Left renal pelvis (tissue), 4 donors: ENCODE data around the gene CINP. TPM values are rescaled to one million over a fixed set of nuclear protein-coding genes. Genes with fewer than 3 reads are reported as not detected.
"Not testable (repeated sequence)": the region's sequence is repeated elsewhere in the genome, so short reads cannot be mapped to it uniquely, and the experiment has no call there.

Experiments used
- DNase-seq, 4 donors: peaks; one replicate each; pipeline ENCODE4 v3.0.0-alpha.2; 2013; ENCODE audit warnings: low read depth in 4 of 4, low spot score in 3 of 4
- polyA plus RNA-seq, 4 donors: library from polyadenylated mRNA; unstranded; fragments of 120-200 nt; gene quantifications; one replicate each; pipeline ENCODE4 v1.2.1, GENCODE V29; 2013; ENCODE audit not compliant: insufficient read length in 4 of 4

CINP gene
- polyA plus RNA-seq, 4 donors: 32.6 to 47.5 (median 33.9) TPM

DNA sequence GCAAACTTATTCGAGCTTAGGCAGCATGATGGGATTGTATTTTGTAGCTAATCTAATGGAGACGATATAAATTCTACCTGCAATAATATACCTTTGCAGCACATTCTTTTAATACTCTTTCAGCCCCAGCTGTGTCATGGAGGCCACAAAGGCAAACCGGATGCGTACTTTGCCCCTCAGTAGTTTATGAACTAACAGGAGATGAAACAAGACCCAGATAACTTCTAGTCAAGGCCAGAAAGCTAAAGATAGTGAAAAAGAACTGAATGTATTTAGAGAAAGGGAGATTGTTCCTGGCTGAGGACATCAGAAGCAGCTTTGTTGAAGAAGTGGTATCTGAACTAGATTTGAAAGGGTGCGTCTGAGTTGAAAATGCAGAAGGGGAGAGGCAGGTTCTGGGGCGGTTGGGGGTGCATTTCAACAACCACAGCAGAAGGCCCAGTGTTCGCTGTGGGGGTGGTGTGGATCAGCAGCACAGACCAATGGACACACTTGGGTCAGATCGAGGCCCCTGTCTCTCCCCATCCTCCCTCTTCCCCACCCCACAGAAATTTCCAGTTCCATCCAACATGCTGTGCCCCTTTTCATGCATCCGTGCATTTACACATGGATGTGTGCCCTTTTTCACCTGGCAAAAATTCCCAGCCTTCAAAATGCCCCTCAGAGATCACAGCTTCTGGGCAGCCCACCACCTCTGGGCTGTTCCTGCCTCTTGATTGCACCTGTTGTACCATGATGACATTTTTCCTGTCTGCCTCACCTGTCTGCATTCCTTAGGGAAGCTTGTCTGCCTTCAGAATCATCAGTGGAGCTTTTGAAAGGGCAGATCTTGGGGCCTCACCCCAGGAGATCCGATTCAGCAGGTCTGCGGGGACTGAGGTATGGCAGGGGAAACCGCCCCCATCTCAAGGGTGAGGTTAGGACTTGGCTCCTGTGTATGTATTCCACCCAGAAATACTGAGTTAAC, 41.0 kb downstream of the CINP start:
- no peak for DNase-seq

DNA sequence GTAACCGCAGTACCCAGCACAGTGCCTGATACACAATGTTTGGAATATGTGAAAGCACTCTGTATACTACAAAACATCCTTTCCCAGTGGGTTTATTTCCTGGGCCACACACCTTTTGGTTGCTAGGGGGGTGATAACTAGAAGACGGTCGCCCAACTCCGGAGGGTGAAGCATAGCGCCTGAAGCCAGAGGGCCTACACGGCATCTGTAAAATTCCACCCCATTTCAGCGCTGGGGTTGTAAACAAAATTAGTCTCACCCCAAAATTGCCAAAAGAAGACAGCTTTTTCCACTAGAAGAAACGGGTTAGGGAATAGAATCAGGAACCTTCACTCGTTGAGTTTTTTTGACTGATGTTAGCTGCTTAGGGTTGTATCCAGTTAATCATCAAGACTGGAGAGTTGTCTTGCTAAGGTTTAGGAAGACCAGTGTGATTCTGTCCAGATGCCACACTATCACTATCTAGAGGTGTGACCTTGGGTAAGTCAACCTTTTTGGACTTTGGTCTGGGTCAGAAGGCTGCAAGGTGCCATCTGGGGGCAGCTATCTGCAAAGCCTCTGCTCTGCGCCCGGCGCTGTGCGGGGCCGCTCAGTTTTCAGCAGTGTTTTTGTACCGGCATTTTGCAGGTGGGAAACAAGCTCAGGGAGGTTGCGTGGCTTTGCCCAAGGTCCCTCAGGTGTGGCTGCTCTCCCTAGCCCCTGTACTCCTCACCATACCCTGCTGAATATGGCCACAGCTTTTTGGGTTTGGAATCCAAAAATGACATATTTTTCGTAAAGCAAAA, 41.8 kb downstream of the CINP start:
- DNase-seq: no peak

DNA sequence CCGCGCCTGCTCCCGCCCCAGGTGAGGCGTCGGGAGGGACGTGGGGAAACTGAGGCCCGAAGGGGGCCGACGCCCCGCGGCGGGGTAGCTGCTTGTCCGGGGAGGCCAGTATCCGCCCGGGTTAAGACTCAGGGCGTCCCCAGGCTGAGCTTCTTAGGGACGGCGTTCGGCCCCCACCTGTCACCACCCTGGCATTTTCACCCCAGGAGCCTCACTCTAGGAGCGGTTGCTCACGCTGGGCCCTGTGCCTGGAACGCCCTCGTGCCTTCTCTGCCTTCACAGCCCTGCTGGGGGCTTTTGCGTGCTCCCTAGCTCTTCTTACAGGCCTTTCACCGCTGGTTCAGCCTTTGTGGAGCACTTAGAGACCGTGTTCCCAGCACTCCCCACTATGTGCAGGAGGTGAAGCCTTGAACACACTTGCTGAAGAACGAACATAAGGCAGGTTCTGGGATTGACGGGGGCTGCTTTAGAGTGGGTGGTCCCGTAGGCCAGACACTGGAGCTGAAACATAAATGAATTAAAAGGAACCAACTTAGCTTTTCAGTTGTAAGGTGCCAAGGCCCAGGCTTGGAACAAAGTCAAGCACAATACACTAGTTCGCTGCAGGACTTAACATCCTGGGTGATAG, 42.5 kb downstream of the CINP start:
- DNase-seq: no peak

DNA sequence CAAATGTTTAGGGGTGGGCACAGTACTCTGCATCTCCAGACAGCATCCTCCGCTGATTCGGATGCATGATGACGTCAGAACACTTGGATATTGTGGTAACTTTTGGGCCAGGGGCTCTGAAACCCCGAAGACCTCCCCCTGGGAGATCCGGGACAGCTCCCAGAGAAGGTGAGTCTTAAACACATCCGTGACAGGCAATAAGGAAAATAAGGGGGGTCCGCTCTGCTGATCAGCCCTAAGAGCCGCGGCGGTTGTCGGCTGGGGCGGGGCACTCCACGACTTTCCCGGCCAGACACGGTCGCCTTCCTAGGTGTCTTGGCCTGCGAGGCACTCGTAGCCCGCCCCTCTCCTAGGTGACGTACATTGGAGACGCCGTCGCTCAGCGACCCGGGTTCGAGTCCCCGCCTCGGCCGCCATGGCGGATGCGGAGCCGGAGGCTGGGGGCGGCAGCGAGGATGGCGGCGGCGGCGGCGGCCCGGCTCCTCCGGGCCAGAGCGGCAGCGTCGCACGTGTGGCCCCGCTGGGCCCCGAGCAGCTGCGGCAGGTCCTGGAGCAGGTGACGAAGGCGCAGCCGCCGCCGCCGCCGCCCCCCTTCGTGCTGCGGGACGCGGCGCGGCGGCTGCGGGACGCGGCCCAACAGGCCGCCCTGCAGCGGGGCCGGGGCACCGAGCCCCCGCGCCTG, 43.2 kb downstream of the CINP start, which contains the start of gene ZNF839:
ZNF839 (plus strand) TSS at position 396 of the 682 bp plus-strand sequence; CDS start at position 416, 20 bp downstream.
- DNase-seq: peak; percentile 71 to 84 (median 82)

DNA sequence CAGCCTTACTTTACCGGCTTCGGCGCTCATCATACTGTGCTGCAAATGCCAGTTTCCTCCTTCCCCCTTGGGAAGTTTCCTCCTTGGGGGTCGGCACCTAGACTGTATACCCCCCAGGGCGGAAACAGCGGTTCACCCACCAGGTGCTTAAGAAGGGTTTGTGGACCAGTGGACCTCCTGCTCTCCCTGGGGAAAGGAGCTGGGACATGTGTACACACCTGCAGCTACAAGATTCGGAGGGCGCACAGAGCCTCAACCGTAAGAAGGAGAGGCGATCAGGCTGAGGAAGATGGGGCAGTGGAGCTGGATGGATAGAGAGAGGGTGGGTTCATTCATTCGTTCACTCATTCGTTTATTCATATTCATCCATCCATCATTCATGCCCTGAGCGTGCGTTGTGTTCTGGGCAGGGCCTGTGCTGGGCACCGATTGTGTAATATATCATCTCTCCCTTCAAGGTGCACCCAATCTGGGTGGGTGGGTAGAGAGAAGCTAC, 43.9 kb downstream of the CINP start:
- DNase-seq: no peak

DNA sequence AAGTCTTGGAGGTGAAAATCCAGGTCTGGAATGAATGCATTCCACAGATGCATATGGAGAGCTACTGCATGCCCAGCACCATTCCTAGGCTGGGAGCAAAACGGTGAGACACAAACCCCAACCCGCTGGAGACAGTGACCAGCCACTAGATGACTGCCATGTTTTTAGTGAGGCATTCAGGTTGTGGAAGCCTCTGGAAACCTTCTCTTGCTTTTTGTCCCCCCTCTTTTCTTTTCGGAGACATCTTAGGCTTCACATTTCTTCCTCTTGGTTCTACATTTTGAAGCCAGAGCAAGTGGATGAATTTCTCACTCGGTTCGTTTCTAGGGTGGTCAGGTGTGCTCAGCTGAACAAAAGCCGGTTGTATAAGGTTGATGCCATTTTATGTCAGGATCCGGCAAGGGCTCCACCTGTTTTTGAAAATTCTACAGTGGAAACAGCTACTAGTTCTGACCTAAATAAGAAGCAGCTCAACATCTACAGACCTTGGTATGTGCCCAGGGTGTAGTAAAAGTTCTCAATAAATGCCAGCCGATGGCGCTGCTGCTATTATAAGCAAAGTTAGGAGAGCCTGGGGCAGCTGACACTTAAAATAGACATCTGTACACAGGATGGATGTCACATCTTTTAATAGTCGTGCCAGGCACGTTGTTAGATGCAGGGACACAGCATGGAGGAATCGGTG, 45.0 kb downstream of the CINP start:
- DNase-seq: no peak

DNA sequence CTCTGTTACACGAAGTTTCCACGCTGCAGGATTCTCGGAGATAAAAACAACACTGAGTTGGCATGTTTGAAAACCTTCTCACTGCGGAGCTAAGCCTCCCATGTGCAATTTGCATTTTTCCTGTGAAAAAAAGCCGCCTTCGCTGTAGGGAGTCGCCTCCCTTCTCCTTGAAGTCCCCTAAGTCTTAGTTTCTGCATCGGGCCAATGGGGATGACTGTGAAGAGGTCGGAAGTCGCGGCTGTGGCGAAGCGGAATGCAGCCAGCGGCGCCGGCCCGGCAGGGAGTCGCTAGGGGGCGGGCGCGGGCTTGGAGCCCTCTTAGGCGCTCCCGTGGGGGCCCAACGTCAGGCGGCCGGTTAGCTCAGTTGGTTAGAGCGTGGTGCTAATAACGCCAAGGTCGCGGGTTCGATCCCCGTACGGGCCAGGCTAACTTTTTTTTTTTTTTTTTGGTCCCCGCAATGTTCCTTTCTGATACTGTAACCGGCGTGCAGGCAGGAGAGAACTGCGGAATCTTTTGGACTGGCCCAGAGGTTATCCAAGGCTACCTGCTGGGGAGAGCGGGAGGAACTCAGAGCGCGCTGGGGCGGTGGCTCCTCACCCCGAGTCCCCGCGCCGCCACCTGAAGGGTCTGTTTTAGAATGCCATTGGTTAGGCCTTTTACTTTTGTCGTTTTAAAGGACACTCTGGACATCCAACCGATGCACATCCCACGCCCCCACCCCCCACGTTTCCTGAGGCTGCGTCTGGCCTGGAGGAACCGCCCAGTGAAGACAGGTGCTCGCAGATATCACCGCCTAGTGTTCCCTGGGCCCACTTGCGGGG, 45.7 kb downstream of the CINP start:
- peak; percentile 72 to 82 (median 80) for DNase-seq

DNA sequence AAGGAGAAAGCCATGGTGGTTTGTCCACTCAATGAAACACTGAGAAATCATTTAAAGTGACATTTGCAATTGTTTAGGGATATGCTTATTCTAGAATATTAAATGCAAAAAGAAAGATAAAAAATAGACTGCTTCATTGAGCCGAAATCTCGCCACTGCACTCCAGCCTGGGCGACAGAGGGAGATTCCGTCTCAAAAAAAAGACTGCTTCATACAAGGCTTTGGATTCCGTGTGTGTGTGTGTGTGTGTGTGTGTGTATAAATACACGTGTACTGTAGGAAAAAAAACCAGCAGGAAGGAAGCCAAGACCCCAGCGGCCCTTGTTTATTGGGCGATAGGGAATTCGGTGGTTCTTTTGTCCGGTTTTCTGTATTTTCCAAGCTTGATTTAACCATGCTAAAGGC, 46.4 kb downstream of the CINP start:
- peak in 2 of 4 donors; percentile 49 to 53 for DNase-seq

DNA sequence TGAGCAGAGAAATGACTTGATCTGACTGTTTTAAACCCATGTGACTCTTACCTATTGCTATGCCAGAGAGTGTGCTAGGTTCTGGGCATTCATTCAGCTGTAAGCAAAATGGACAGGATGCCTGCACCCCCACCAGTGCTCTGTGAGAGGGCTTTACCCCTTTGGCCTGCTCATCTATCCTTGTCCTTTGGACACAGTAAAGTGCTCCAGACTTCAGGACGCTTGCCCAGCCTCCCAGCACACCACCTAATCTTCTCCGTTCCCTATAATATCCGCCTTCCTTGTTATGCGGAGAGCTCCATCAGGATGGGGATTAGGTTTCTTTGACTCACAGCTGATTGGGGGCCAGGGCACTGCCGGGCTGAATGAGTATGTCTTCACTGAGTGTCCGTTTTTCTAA, 47.6 kb downstream of the CINP start:
- no peak for DNase-seq

DNA sequence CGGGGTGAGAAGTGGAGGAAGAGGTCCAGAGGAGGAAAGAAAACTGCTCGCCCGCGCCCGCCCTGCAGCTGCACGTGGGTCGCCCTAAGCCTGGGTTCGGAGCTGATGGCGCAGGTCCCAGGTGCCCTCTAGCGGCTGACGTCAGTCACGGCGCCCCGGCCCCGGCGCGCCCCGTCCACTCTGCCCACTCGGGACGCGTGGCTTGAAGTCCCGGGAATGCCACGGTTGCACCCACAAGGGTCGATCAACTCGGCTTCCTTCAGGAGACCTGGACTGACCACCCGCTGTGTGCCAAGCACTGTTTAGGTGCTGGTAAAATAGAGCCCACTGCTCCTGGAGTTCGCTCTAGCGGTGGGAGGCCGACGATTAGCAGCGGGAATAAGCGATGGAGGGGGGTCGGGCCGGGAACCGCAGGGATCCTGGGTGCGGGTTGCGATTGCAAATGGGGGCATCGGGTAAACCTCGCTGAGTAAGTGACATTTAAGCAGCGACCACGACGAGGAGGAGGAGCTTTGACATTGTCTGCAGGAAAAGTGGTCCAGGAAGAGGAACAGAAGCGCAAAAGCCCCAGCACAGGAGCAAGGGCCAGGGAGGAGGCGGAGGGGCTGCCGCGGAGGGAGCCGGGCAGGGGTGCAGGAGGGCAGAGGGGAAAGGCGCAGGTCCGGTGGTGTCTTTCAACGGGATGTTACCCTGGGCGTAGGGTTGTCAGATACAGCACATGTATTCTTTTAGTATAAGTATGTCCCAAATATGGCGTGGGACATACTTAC, 48.3 kb downstream of the CINP start:
- peak in 2 of 4 donors; percentile 64 to 72 for DNase-seq

DNA sequence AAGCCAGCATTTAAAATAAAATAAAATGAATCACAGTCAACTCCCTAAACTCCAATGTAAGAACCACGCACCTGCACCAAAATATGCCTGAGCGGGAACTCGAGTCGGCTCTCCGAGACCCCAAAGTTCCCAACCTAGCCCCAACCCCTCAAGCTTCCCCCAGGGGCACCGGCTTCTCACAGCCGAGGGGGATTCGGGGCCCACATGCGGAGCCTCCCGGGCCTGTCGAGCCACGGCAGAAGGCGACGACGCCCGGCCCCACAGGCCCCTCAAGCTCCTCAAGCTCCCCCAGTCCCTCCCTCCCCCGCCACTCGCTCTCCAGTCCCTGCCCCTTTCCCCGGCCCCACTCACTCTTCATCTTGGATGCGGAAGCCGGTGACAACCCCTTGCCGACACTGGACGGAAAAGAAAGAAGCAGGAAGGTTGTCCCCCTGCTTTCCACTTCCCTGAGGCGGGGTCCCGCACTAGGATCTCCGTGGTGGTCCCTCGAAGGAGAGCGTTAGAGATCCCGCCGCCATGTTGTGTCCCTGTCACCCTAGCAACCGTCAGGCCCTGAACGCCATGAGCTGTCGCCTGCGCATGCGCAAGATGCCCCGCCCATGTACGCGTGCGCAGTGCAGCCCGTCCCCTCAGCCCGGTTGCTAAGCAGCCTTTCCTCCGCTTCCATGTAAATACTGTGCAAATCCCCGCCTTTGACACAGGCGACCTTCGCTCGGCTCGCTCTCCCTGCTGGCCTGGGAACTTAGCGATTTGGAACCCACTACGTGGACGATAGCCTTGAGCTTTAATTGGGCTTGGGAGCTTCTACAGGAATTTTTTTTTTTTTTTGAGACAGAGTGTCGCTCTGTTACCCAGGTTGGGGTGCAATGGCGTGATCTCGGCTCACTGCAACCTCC, 57.8 kb downstream of the CINP start, which contains the start of gene MOK:
MOK (minus strand) TSS at position 554 of the 896 bp plus-strand sequence; CDS start at position 358, 196 bp downstream.
- peak; percentile 94 to 96 (median 94) for DNase-seq

DNA sequence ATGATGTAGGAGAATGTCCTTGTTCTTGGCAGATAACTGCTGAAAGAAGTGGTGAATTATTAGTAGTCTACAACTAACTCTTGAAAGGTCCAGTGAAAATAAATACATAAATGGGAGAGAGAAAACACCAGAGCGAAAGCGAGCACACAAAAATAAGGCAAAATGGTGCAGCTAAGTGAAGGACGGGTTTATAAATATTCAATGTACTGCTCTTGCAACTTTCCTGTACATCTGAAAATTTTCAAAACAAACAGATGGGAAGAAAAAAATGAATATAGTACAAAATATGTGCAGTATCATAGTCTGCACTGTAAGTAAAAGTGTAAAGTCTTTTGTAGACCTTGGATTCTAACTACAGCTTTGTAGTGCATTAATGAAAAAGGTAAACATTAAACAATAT, 59.0 kb downstream of the CINP start:
- DNase-seq: no peak

DNA sequence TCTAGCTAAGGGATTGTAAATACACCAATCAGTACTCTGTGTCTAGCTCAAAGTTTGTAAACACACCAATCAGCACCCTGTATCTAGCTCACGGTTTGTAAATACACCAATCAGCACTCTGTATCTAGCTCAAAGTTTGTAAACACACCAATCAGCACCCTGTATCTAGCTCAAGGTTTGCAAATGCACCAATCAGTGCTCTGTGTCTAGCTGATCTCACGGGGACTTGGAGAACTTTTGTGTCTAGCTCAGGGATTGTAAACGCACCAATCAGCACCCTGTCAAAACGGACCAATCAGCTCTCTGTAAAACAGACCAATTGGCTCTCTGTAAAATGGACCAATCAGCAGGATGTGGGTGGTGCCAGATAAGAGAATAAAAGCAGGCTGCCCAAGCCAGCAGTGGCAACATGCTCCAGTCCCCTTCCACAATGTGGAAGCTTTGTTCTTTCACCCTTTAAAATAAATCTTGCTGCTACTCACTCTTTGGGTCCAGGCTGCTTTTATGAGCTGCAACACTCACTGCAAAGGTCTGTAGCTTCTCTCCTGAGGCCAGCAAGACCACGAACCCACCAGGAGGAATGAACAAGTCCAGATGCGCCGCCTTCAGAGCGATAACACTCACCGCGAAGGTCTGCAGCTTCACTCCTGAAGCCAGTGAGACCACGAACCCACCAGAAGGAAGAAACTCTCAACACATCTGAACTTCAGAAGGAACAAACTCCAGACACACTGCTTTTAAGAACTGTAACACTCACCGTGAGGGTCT, 64.2 kb downstream of the CINP start:
- DNase-seq: not testable (repeated sequence)
